Brain microvascular endothelial cell (primary cell): ENCODE results near the gene CENPX.

Experiments
- DNase-seq: peaks from one replicate; pipeline ENCODE4 v3.0.0-alpha.2; 2020
- H3K27ac ChIP-seq: fragments of 250-450 bp; sonication (Bioruptor Pico); 2 replicates; pipeline ENCODE4 v1.5.1; 2020; ENCODE audit warnings: mild to moderate bottlenecking, moderate library complexity
- H3K27me3 ChIP-seq: fragments of 250-450 bp; sonication (Bioruptor Pico); replicated peaks from 2 replicates; pipeline ENCODE4 v1.5.1; 2020; ENCODE audit warnings: mild to moderate bottlenecking
- H3K36me3 ChIP-seq: fragments of 250-450 bp; sonication (Bioruptor Pico); replicated peaks from 2 replicates; pipeline ENCODE4 v1.5.1; 2020; ENCODE audit warnings: mild to moderate bottlenecking
- H3K4me3 ChIP-seq: 2 replicates; pipeline ENCODE4 v1.5.1; 2011; ENCODE audit warnings: low read depth, mild to moderate bottlenecking, control low read depth, low read length, moderate library complexity
- CTCF ChIP-seq: IDR thresholded peaks from 2 replicates; pipeline ENCODE4 v1.5.1; 2011; ENCODE audit warnings: low read depth, mild to moderate bottlenecking, moderate library complexity, low read length, control low read depth, inconsistent platforms; ENCODE audit errors: missing control alignments
- in situ Hi-C: cut with HindIII; loops from 2 replicates; pipeline ENCODE4 v1.10.0; 2017; ENCODE audit warnings: low sequenced_read_pairs, low pct_ligation_motif_present

The CENPX gene

GRCh38 chr17:82013341-82013740 lies 9.3 kb downstream of the CENPX start:
- Histone ChIP-seq H3K4me3 (no peak overlapping the region), H3K27me3 (no peaks in the 10 kb centered on the region), H3K27ac (no peak overlapping the region), H3K36me3 (no peaks in the 10 kb centered on the region)
- no peak for DNase-seq
- in situ Hi-C loops: no loop called here
- TF ChIP-seq CTCF: no peak

GRCh38 chr17:82012640-82013295 lies 9.9 kb downstream of the CENPX start:
- DNase-seq: no peak
- no peak overlapping the region for H3K4me3 ChIP-seq
- no peaks in the 10 kb centered on the region for H3K27me3 ChIP-seq
- no peaks in the 10 kb centered on the region for H3K36me3 ChIP-seq
- in situ Hi-C loops: no loop called here
- no peak overlapping the region for H3K27ac ChIP-seq
- TF ChIP-seq CTCF: no peak

- no peak for TF ChIP-seq CTCF
- DNase-seq: no peak
- Histone ChIP-seq H3K27ac (no peak overlapping the region), H3K36me3 (no peaks in the 10 kb centered on the region), H3K4me3 (no peak overlapping the region), H3K27me3 (no peaks in the 10 kb centered on the region)
- in situ Hi-C loops: no loop called here
These were observed 10.4 kb downstream of the CENPX start for GRCh38 chr17:82012261-82012639.

- DNase-seq: no peak
- TF ChIP-seq CTCF: no peak
- no peak overlapping the region for H3K27ac ChIP-seq
- no peaks in the 10 kb centered on the region for H3K27me3 ChIP-seq
- H3K4me3 ChIP-seq: no peak overlapping the region
- no peaks in the 10 kb centered on the region for H3K36me3 ChIP-seq
- in situ Hi-C loops: no loop called here
These were observed 11.0 kb downstream of the CENPX start for GRCh38 chr17:82011617-82012187.

GRCh38 chr17:82010575-82011525 lies 11.8 kb downstream of the CENPX start:
- no peaks in the 10 kb centered on the region for H3K27me3 ChIP-seq
- no peak for TF ChIP-seq CTCF
- no peak for DNase-seq
- no peaks in the 10 kb centered on the region for H3K36me3 ChIP-seq
- no peak overlapping the region for H3K27ac ChIP-seq
- no peak overlapping the region for H3K4me3 ChIP-seq
- in situ Hi-C loops: no loop called here
